ENCODE measurements around the gene EDN2.
A peak's percentile ranks its signal among the peaks of the same experiment; 100 is the strongest.

The EDN2 gene

DNA sequence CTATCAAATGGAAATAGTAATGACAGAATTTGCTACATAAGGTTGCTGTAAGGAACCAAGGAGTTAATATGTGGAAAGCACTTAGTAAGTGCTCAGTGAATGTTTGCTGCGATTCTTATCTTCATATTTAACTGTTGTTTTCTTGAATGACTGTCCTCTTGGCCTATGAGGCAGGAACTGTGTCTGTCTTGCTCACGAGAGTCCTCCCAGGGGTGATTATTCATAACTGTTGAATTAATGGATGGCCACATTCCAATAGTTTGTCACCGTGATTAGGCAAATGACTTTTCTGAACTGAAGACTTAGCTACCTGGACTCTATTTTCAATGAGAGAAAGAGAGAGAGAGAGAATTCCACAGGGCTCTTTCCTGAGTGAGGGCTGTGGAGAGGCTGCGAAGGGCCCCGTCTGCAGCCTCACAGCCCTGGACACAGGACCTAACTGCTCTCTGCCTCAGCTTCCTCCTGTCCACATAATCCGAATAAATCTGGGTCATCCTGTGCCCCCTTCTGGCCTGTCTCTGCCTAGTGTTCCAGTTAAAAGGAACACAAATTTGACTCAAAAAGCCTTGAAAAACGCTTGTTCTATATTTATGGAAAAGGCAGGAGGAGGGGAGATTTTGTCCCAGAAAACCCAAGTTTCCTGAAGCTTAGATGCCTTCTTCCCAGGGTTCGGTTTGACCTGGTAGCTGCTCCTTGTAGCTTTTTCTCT is 8.5 kb downstream of the EDN2 start:
- no peak for TF ChIP-seq FOXP2 (optimal IDR thresholded peaks at IDR 0.05; ENCODE audit: borderline replicate concordance, extremely low read depth, extremely low read length, insufficient read depth)
- peak; percentile 54; the same call in 1 of the 2 replicates for TF ChIP-seq POLR2AphosphoS5 (IDR thresholded peaks at IDR 0.05; ENCODE audit: low read depth, low read length)

DNA sequence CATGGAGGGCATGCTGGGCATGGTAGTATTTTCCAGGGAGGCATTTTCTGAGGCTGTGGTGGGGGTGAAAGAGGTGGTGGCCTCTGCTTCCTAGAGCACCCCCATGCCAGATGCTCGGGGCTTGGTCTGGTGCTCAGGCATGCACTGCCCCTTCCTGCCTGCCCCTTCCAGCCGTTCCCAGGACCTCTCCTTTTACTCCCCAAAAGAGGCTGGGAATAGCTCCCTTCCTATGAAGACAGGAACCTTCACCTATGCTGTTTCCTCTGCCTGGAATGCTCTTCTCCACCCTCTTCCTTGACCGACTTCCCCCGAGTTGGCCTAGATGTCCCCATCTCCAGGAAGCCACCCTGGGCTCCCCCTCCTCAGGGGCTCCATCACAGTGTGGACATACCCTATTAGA is 9.1 kb downstream of the EDN2 start:
- TF ChIP-seq SIN3A (IDR thresholded peaks at IDR 0.05; ENCODE audit: borderline replicate concordance, insufficient read depth, low read length) (no peak), FOXP2 (optimal IDR thresholded peaks at IDR 0.05; ENCODE audit: borderline replicate concordance, extremely low read depth, extremely low read length, insufficient read depth) (no peak), POLR2AphosphoS5 (IDR thresholded peaks at IDR 0.05; ENCODE audit: low read depth, low read length) (no peak), TAF1 (IDR thresholded peaks at IDR 0.05; ENCODE audit: borderline replicate concordance, insufficient read depth, low read length) (no peak)
- TF ChIP-seq, protein P1, sequence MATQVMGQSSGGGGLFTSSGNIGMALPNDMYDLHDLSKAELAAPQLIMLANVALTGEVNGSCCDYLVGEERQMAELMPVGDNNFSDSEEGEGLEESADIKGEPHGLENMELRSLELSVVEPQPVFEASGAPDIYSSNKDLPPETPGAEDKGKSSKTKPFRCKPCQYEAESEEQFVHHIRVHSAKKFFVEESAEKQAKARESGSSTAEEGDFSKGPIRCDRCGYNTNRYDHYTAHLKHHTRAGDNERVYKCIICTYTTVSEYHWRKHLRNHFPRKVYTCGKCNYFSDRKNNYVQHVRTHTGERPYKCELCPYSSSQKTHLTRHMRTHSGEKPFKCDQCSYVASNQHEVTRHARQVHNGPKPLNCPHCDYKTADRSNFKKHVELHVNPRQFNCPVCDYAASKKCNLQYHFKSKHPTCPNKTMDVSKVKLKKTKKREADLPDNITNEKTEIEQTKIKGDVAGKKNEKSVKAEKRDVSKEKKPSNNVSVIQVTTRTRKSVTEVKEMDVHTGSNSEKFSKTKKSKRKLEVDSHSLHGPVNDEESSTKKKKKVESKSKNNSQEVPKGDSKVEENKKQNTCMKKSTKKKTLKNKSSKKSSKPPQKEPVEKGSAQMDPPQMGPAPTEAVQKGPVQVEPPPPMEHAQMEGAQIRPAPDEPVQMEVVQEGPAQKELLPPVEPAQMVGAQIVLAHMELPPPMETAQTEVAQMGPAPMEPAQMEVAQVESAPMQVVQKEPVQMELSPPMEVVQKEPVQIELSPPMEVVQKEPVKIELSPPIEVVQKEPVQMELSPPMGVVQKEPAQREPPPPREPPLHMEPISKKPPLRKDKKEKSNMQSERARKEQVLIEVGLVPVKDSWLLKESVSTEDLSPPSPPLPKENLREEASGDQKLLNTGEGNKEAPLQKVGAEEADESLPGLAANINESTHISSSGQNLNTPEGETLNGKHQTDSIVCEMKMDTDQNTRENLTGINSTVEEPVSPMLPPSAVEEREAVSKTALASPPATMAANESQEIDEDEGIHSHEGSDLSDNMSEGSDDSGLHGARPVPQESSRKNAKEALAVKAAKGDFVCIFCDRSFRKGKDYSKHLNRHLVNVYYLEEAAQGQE (IDR thresholded peaks at IDR 0.05; ENCODE audit: insufficient read depth in 1 of 2, low read depth in 2 of 2, low read length in 2 of 2): no peak

DNA sequence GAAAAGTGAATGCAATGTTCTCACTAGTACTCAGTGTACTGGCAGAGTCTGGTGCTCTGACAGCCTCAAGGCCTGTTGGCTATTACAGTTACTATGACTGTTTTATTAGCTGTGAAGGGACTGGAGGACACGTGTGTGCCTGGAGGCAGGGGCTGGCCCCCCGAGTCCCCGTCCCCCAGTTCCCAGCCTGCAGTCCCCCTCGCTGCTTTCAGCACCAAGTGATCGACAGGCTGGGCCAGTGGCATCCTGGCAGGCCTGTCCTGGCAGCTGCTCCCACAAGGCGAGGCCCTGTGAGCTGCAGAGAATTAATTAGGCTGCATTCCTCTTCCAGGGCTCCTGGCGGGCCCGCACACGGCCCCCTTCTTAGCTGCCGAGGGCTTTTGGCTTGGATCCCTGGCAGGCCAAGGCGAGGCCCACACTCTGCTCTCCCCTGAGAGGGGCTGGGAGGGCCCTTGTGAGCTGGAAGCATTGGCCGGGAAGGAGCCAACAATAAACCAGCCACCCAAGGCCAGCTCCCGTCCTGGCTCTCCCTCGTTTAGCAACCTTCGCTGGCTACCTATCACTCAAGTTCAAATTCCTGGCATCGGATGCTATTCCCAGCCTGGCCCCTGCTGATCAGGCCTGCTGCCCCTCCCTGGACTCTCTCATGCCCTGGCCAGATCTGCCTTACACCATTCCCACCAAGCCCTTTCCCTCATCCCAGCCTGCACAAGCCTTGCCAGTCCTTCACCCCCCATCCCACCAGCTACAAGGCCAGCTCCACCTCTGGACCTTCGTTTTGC is 9.8 kb downstream of the EDN2 start:
- TF ChIP-seq TAF1 (IDR thresholded peaks at IDR 0.05; ENCODE audit: borderline replicate concordance, insufficient read depth, low read length): no peak
- TF ChIP-seq, protein P1 (IDR thresholded peaks at IDR 0.05; ENCODE audit: insufficient read depth in 1 of 2, low read depth in 2 of 2, low read length in 2 of 2): no peak
- TF ChIP-seq SIN3A (IDR thresholded peaks at IDR 0.05; ENCODE audit: borderline replicate concordance, insufficient read depth, low read length): no peak
- TF ChIP-seq POLR2AphosphoS5 (IDR thresholded peaks at IDR 0.05; ENCODE audit: low read depth, low read length): no peak
- no peak for TF ChIP-seq FOXP2 (optimal IDR thresholded peaks at IDR 0.05; ENCODE audit: borderline replicate concordance, extremely low read depth, extremely low read length, insufficient read depth)

DNA sequence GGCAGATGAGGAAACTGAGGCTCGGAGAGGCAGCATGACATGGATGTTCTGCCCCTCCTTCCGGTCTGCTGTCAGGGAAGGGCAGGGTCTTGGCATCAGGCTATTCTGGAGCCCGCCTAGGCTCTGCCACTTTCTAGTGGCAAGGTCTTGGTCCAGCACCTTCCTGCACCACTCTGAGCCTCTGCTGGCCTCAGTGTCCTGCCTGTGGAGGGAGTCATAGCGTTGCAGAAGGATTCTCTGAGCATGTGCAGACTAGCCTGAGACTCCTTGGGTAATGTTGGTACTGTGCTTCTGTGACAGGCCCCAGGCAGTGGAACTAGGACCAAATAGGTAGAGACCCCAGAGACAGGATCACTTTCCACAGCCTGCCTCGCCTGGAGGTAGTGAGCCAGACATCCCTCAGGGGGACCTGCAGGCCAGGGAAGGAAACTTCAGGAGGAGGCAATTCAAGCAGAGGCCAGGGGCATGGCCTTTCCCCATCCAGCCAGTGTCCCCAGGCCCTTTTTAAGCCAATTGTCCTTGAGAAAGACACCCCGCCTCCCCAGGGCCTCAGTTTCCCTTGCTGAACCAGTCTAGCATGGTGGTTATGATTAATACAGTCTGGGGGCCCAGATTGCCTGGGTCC is 10.6 kb downstream of the EDN2 start:
- TF ChIP-seq, protein P1 (IDR thresholded peaks at IDR 0.05; ENCODE audit: insufficient read depth in 1 of 2, low read depth in 2 of 2, low read length in 2 of 2): no peak
- no peak for TF ChIP-seq FOXP2 (optimal IDR thresholded peaks at IDR 0.05; ENCODE audit: borderline replicate concordance, extremely low read depth, extremely low read length, insufficient read depth)
- no peak for TF ChIP-seq SIN3A (IDR thresholded peaks at IDR 0.05; ENCODE audit: borderline replicate concordance, insufficient read depth, low read length)
- TF ChIP-seq TAF1 (IDR thresholded peaks at IDR 0.05; ENCODE audit: borderline replicate concordance, insufficient read depth, low read length): no peak
- TF ChIP-seq POLR2AphosphoS5 (IDR thresholded peaks at IDR 0.05; ENCODE audit: low read depth, low read length): no peak

DNA sequence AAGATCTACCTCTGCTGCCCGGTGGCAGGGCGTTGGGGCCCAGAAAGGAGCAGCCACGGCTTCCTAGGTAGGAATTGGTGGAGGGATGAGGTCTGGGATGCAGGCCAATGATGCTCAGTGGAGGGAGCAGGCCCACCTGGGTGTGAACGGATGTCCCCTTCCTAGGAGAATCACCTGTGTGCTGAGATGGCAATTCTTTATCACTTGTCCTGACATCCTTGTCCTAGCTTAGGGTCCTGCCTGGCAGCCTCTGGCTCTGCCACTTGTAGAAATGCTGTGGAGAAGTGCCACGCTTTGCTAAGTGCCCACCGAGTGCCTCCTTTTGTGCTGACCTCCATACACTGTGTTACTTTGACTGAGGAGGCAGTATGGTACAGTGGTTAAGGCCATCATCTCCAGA is 12.8 kb downstream of the EDN2 start:
- TF ChIP-seq SIN3A (IDR thresholded peaks at IDR 0.05; ENCODE audit: borderline replicate concordance, insufficient read depth, low read length): no peak
- TF ChIP-seq, protein P1 (IDR thresholded peaks at IDR 0.05; ENCODE audit: insufficient read depth in 1 of 2, low read depth in 2 of 2, low read length in 2 of 2): no peak
- TF ChIP-seq TAF1 (IDR thresholded peaks at IDR 0.05; ENCODE audit: borderline replicate concordance, insufficient read depth, low read length): no peak
- no peak for TF ChIP-seq POLR2AphosphoS5 (IDR thresholded peaks at IDR 0.05; ENCODE audit: low read depth, low read length)
- no peak for TF ChIP-seq FOXP2 (optimal IDR thresholded peaks at IDR 0.05; ENCODE audit: borderline replicate concordance, extremely low read depth, extremely low read length, insufficient read depth)

Measured in PFSK-1 (cell line).